Stimulated activated CD4-positive, alpha-beta T cell treated with anti-CD3 and anti-CD28 coated beads, Interleukin-12 subunit alpha, Interleukin-12 subunit beta, amount 100 ng/mL, for 48 hours (primary cell): ENCODE data around the gene TKT.
"Not testable (repeated sequence)": the region's sequence is repeated elsewhere in the genome, so short reads cannot be mapped to it uniquely, and the experiment has no call there.

Experiments used
- DNase-seq, 3 donors: peaks; one replicate each; pipeline ENCODE4 v3.0.0-alpha.2; 2020; ENCODE audit warnings: low read depth in 2 of 3, low spot score in 1 of 3

The TKT gene, protein sequence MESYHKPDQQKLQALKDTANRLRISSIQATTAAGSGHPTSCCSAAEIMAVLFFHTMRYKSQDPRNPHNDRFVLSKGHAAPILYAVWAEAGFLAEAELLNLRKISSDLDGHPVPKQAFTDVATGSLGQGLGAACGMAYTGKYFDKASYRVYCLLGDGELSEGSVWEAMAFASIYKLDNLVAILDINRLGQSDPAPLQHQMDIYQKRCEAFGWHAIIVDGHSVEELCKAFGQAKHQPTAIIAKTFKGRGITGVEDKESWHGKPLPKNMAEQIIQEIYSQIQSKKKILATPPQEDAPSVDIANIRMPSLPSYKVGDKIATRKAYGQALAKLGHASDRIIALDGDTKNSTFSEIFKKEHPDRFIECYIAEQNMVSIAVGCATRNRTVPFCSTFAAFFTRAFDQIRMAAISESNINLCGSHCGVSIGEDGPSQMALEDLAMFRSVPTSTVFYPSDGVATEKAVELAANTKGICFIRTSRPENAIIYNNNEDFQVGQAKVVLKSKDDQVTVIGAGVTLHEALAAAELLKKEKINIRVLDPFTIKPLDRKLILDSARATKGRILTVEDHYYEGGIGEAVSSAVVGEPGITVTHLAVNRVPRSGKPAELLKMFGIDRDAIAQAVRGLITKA

DNA sequence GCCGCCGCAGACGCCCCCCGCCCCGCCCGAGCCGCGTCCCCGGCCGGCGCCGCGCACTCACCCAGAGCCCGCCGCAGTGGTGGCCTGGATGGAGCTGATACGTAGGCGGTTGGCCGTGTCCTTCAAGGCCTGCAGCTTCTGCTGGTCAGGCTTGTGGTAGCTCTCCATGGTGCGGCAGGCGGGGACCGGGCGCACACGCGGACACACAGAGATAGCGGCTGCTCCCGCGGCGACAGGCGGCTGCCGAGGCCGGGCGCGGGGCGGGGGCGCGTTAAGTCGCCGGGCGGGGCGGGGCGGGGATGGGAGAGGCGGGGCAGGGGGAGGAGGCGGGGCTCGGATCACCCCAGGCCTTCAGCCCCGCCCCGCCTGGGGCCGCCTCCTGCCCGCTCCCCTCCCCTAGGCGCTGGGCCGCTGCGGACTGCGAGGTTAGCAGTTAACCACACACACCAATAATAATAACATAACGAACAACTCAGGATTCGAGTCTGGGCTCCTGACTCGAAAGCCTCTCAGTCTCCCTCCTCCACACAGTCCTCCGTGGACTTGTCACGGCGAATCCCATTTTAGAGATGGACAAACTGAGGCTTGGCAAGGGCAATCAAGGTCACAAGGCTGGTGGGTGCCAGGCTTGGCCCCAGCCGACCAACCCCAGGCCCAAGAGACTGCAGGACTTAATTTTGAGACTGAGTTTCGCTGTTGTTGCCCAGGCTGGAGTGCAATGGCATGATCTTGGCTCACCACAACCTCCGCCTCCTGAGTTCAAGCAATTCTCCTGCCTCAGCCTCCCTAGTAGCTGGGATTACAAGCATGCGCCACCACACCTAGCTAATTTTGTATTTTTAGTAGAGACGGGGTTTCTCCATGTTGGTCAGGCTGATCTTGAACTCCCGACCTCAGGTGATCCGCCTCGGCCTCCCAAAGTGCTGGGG lies at the start of gene TKT:
TSS of gene TKT (minus strand) at position 248 of the 929 bp plus-strand sequence. CDS start at position 168, 80 bp downstream.
- peak; percentile 69 to 82 (median 71) for DNase-seq

DNA sequence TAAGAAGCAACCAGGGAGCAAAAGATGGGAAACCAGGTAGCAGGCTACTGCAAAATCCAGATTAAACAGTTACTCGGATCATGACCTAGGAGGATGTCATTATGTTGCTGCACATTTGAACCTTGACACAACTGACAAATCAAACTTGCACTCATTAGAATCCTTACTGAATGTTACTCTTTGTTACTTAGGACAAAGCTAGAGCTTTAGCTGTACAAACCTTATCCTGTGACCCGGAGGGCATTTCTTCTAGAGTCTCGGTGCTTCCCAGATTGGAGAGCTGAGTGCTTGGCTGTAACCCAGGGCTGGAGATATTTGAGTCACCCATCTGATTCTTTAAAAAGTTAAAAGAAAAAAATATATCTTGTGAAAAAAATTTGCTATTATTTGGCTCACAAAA lies 48.1 kb upstream of the TKT start:
- no peak for DNase-seq

DNA sequence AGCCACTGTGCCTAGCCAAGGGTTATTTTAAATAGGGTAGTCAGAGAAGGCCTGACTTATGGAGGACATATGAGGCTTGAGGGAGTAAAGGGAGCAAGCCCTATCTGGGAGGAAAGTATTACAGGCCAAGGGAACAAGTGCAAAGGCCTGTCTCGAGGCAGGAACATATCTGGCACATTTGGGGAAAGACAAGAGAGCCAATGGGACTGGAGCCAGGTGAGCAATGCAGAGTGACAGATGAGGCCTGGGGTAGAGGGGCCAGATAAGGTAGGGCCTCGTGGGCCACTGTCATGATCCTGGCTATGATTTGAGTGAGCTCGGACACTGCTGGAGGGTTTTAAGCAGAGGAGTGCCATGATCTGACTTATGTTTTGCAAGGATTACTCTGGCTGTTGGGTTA lies 47.7 kb upstream of the TKT start:
- DNase-seq = no peak

DNA sequence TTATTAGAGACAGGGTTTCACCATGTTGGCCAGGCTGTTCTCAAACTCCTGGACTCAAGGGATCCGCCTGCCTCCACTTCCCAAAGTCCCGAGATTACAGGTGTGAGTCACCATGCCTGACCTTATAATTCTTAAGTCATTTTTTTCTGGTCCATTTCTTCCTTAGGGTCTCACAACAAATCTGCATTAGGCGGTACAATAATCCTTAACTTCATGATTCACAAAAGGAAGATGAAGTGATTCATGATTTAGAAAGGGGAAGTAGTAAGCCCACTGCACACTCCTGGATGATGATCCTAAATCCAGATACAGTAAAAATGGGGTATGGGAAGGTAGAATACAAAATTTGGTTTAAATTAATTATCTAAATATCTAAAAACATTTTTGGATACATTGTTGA lies 45.0 kb upstream of the TKT start:
- no peak for DNase-seq

DNA sequence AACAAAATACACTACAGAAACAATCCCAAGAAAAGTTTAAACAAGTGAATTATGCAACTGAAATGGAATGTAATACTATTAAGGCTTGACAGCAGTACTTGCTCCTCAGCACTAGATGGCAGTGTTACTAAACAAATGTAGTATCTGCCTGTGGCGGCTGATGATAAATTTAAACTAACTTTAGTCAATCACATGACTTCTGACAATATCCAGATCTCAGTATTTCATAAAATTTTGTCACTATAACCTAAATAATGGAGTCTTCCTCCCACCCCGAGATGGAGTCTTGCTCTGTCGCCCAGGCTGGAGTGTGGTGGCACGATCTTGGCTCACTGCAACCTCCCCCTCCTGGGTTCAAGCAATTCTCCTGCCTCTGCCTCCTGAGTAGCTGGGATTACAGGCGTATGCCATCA lies 43.8 kb upstream of the TKT start:
- DNase-seq = peak in 1 of 3 donors; percentile 14

DNA sequence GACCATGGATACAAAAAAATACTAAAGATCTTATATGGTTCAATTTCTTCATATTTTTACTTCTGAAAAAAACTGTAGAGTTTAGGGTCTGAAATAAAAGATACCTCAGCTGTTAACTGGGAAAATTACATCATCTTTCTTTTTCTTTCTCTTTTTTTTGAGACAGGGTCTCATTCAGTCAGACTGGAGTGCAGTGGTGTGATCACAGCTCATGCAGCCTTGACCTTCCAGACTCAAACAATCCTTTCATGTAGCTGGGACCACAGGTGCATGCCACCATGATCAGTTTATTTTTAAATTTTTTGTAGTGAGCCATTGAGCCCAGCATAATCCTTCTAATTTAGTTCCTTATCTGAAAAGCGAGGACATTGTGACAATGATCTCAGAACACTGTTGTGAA lies 39.6 kb upstream of the TKT start:
- no peak for DNase-seq

DNA sequence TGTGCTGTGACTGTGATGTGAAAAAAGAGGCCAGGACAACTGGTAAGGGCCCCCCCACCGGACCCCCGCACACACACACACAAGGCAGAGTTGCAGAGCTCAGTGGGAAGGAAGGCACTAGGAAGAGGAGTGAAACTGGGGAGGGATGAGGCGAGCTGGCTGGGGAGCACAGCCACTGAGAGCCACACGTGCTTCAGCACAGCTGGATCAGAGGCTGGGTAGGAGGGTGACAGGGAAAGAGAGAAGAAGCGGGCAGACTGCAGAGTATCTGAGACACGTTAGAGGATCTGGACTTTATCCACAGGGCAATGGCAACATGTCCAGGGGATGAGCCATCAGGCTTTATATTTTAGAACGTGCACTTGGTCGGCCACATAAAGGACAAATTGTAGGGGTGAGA lies 38.0 kb upstream of the TKT start:
- DNase-seq = no peak

DNA sequence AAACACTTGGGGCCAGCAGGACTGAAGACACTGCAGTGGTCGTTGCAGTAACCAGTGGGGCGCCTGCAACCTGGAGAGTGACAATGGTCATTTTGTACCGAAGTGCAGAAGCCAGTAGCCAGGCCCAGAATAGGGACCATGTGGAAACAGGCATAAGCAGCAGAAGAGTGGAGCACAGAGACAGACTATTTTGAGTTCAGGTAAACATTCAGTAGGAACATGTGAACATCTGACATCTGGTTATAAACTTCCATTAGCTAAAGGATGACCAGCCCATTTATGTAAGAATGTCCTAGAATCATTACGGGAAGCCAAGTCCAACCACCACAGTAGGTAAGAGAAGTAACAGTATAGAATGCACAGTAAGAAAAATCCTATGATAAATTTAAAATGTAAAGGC lies 32.4 kb upstream of the TKT start:
- DNase-seq = no peak

DNA sequence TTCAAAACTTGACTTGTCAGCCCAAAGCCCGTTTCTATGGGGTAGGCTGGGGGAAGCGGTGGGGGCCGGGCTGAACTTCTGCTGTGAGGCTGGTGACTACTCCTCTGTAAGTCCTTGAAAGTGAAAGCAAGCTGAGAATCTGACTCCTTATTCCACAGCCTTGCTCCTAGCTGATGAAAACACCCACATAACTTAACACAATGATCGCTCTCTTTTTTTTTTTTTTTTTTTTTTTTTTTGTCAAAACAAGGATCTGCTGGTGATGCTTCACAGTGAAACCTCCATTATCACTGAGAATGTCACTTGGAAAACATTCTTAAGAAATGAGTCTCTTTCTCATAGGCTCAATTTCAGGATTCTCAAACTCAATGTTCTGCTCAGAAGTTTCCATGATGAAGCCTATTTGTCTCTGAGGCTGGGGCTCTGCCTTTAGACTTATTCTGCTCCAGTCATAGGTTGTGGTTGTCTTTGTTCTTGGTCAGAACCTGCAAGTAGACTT lies 31.4 kb upstream of the TKT start:
- no peak for DNase-seq

DNA sequence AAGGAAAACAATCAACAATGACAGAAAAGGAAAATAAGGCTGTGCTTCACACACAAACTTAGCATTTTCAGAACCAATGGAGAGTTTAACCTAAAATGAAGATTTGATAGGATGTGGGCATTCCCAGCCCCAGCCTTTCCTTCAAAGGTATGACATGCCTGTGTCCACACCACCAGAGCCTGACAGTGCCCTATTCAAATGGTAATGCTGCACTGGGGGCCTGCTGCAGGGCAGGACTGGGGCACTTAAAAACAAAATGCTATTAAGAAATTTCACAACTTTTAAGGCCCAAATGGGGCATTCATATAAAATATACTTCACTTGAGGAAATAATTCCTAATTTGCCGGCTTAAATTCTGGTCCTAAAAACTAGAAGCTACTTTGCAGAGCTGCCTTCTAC lies 30.9 kb upstream of the TKT start:
- DNase-seq = no peak

DNA sequence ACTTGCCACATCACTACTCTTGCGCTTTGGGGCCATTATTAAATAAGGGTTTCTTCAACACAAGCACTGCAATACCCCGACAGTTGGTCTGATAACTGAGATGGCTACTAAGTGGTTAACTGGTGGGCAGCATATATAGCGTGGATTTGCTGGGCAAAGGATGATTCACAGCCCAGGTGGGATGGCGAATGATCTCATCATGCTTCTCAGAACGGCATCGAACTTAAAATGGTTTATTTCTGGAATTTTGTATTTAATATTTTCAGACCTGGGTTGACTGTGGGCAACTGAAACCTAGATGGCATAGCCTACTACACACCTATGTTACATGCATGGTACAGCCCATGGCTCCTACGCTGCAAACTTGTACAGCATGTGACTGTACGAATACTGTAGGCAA lies 26.8 kb upstream of the TKT start:
- DNase-seq = no peak

DNA sequence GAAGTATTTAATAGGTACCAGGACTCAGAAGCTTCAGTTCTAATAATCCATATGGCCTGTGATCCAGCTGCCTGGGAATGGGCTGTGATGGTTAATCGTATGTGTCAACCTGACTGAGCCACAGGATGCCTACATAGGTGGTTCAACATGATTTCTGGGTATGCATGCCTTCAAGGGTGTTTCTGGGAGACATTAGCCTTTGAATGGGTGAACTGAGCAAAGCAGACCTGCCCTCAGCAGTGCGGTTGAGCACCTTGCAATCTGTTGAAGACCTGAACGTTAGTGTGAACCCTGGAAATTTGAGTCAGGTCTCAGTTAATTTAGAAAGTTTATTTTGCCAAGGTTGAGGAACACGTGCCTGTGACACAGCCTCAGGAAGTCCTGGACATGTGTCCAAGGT lies 22.8 kb upstream of the TKT start:
- no peak for DNase-seq

DNA sequence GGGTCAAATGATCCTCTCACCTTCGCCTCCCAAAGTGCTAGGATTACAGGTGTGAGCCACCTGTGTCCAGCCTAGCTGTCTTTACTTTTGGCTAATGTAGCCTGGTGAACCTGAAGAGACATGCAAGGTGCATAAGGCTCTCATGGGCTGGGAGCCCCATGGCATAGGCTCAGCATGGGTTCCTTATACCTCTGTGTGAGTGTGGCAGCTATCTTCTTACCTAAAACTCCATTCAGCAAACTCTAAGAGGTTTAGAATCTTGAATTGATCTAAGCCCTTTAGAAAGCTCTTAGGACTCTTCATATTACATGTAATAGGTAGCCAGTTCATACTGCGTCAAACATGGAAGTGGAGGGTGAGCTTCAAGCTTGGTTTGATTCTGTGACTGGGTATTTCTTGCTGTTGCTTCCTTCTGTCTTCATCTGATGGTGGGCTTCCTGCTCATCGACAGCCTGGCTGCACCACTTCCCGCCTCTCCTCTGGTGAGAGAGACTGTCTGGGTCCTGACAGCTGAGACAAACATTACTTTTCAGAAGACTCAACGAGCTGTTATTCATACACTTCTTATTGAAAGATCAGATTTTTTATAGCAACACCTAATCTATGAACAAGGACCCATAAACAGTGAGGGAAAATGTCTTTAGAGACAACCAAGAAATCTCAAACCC lies 19.2 kb upstream of the TKT start:
- DNase-seq = no peak

DNA sequence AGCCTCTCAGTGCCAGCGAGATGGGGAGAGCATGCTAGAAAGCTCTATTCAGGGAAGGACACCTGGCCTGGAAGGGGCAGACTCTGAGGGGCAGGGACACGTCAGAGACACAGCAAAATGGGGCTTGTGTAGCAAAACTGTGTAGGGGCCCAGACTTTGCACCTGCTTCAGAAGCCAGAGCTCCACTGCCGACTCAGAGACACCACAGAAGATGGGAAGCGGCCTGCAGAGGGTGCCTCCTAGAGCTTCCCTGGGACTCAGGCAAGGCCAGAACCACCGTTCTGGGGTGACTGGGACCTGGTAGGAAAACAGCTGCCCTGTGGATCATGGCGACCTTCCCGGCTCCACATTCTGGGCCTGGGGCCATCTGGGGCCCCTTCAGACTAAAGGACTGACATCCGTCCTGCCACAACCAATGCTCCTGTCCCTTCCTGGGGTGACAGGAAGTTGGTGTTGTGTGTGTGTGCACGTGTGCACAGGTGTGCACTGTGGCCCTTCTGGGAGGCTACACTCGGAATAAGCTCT lies 17.4 kb upstream of the TKT start:
- DNase-seq = no peak

DNA sequence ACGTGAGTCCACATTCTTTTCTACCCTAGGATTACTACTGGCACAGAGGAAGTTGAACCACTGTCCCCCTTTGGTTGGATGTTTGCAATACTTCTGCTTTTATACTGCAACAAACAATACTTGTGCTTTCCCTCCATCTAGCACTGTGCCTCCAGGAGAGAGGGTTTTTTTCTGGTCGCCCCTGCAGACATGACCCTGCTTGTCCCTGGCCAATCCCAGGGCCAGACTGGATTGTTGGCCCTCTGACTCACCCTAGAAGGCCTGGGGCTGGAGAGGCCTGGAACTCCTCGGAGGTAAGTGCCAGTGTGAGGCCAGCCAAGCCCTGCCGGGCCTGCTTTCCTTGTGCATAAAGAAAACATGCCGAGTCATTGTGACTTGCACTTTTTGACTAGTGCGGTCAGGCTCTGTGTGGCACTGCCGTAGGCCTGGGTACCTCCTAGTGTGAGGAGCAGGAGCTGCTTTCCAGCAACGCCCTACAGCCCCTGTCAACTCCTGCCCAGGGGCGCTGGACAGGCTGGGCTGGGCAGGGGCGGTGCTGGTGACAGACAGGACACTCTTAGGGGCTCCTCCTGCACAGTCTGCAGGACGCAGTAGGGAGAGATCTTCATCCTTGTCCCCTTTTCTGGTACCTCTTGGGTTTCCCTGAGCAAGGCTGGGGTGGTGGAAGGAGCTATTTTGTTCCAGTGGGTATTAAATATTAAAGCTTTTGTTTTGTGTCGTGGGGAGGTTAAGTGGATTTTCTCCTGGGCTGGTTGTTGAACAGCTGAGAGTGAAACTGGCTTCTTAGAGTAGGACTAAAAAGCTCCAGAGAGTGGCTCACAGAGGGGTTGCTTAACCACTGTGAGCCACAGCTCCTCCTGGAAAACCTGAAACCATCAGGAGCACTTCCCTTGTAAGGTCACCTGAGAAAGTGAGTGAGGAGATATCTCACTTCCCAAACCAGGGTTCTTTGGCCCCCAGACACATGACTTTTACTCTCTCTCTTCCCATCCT lies 14.4 kb upstream of the TKT start:
- DNase-seq = no peak

DNA sequence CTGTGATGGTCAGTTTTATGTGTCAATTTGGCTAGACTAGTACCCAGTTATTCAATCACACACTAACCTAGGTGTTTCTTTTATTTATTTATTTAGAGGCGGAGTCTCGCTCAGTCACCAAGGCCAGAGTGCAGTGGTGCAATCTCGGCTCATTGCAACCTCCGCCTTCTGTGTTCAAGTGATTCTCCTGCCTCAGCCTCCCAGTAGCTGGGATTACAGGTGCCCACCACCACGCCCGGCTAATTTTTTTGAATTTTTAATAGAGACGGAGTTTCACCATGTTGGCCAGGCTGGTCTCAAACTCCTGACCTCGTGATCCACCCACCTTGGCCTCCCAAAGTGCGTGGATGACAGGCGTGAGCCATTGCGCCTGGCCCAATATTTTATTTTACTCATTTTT lies 13.4 kb upstream of the TKT start:
- not testable (repeated sequence) for DNase-seq

DNA sequence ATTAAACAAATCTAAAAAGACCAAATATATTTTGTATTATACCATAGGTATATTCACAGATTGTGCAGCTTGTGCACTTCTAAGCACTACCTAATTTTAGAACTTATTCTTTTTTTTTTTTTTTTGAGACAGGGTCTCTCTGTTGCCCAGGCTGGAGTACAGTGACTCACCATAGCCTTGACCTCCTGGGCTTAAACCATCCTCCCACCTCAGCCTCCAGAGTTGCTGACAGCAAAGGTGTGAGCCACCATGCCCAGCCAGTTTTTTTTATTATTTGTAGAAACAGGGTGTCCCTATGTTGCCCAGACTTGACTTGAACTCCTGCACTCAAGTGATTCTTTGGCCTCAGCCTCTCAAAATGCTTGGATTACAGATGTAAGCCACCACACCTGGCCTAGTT lies 11.9 kb upstream of the TKT start:
- no peak for DNase-seq

DNA sequence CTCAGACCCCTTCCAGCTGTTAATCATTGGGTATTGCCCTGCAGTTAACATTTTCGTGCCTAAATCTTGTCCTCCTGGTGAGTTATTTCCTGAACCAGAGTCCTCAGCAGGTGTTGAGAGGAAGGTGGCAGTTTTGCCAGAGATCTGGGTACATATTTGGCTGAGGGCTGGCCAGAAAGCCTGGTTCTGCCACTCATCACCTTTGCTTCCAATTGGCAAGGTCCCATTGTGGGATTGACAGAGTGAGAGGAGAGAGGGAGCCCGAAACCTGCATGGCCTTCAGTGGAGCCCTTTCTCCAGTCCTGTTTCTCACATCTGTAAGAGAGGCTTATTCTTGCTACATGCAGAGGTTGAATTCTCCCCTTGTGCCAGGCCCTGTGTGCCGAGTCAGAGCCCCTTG lies 8.9 kb upstream of the TKT start:
- DNase-seq = no peak

DNA sequence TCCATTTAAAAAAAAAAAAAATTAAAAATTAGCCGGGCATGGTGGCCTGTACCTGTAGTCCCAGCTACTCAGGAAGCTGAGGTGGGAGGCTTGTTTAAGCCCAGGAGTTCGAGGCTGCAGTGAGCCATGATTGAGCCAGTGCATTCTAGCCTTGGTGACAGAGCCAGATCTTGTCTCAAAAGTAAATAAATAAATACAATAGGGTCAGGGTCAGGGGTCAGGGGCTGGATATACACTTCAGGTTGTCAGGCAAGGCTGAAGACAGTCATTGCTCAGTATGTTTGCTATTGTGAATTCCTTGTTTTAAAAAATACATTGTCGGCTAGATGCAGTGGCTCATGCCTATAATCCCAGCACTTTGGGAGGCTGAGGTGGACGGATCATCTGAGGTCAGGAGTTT lies 8.1 kb upstream of the TKT start:
- DNase-seq = no peak

DNA sequence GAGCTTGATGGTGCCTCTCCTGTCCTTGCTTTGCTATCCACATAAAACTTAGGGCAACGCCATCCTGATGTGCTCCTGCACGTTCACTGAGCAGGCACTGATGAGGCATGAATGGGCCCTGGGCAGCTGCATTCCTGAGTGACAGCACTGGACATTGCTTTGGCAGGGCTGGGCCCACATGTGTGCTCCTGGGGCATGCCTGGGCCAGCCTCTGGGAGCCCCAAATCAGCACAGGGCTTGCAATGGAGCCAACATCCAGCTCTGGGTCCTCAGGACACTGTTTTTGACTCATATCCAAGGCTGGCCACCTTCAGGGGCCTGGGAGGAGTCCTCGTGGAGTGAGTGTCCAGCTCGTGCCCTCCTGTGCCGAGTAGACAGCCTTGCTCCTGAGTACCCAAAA lies 5.9 kb upstream of the TKT start:
- DNase-seq = no peak
